ENCODE results near the gene KIF5C.
"Not testable (repeated sequence)": the region's sequence is repeated elsewhere in the genome, so short reads cannot be mapped to it uniquely, and the experiment has no call there.

KIF5C gene

GRCh38 chr2:148970385-148970784 is 95.4 kb downstream of the KIF5C start:
- TF ChIP-seq CTCF (conservative IDR thresholded peaks at IDR 0.05; ENCODE audit: low read depth, low read length) = no peak
- no peak for DNase-seq (ENCODE audit: low read depth)
- no peak overlapping the region for H3K4me3 ChIP-seq (ENCODE audit: low read depth, low read length)

GRCh38 chr2:148971547-148971946 is 96.5 kb downstream of the KIF5C start:
- DNase-seq (ENCODE audit: low read depth) = no peak
- H3K4me3 ChIP-seq (ENCODE audit: low read depth, low read length) = no peak overlapping the region
- TF ChIP-seq CTCF (conservative IDR thresholded peaks at IDR 0.05; ENCODE audit: low read depth, low read length) = no peak

GRCh38 chr2:148974095-148974494 is 99.1 kb downstream of the KIF5C start:
- DNase-seq (ENCODE audit: low read depth) = no peak
- no peak overlapping the region for H3K4me3 ChIP-seq (ENCODE audit: low read depth, low read length)

GRCh38 chr2:148978026-148978685 is 103.1 kb downstream of the KIF5C start:
- peak; percentile 2 for TF ChIP-seq CTCF (conservative IDR thresholded peaks at IDR 0.05; ENCODE audit: low read depth, low read length)
- DNase-seq (ENCODE audit: low read depth) = no peak
- no peak overlapping the region for H3K4me3 ChIP-seq (ENCODE audit: low read depth, low read length)

More at GRCh38 chr2:148974095-148974494, 99.1 kb downstream of the KIF5C start:
- no peak for TF ChIP-seq CTCF (conservative IDR thresholded peaks at IDR 0.05; ENCODE audit: low read depth, low read length)

GRCh38 chr2:148978706-148979105 is 103.7 kb downstream of the KIF5C start:
- H3K4me3 ChIP-seq (ENCODE audit: low read depth, low read length) = no peak overlapping the region
- peak; percentile 41 for DNase-seq (ENCODE audit: low read depth)
- TF ChIP-seq CTCF (conservative IDR thresholded peaks at IDR 0.05; ENCODE audit: low read depth, low read length) = no peak

GRCh38 chr2:148979164-148979918 is 104.3 kb downstream of the KIF5C start:
- TF ChIP-seq CTCF (conservative IDR thresholded peaks at IDR 0.05; ENCODE audit: low read depth, low read length) = no peak
- no peak for DNase-seq (ENCODE audit: low read depth)

GRCh38 chr2:148979919-148980277 is 104.9 kb downstream of the KIF5C start:
- TF ChIP-seq CTCF (conservative IDR thresholded peaks at IDR 0.05; ENCODE audit: low read depth, low read length) = no peak
- H3K4me3 ChIP-seq (ENCODE audit: low read depth, low read length) = no peak overlapping the region
- no peak for DNase-seq (ENCODE audit: low read depth)

More at GRCh38 chr2:148979164-148979918, 104.3 kb downstream of the KIF5C start:
- no peak overlapping the region for H3K4me3 ChIP-seq (ENCODE audit: low read depth, low read length)

GRCh38 chr2:148980496-148980895 is 105.5 kb downstream of the KIF5C start:
- DNase-seq (ENCODE audit: low read depth); H3K4me3 ChIP-seq (ENCODE audit: low read depth, low read length): not testable (repeated sequence)

Data from choroid plexus epithelial cell (primary cell).